ENCODE results near the gene UNC119. TPM values are rescaled to one million over a fixed set of nuclear protein-coding genes. Genes with fewer than 3 reads are reported as not detected.

UNC119 gene
- total RNA-seq: 10 to 100 TPM; 14.0 to 20.0 TPM
- polyA plus RNA-seq: 10 to 100 TPM; 16.0 to 16.2 TPM

DNA sequence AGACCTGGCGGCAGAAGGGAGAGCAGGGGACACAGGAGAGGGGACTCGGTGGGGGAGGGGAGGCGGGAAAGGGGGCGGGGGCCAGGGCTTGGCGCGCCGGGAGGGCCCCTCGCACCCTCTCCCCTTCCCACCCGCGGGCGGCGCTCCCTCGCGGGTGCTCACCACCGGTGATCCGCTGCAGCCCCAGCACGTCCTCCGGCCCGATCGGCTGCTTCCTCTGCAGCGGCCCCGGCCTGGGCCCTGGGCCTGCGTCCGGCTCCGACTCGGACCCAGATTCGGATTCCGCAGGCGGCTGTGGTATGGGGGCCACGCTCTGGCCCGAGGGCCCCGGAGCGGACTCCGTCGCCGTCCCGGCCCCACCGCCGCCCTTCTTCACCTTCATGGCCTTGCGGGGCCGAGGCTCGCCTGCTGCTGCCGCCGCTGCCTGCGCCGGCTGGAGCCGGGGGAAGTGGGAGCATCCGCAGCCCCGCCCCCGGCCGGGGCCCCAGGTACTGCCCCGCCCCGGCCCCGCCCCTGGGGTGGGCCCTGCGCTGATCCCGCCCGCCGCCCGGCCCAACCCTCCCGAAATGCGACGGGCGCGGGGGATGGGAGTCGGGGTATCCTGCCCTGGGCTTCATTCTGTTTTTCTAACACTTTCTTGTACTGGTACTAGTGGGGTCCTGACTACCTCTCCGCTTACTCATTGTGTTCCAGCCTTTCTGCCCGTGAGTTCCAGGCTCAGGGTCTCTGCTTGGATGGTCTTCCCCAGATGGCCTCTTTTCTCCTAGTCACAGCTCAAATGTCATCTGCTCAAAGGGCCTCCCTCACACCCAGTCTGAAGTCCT, at the start of gene UNC119:
TSS of gene UNC119 (minus strand) at position 449 of the 824 bp plus-strand sequence. CDS start at position 382, 67 bp downstream.
- Histone ChIP-seq H3K27ac (ENCODE audit: low read depth in 1 of 2, low read length in 2 of 2) (peak within 1 kb of the TSS; percentile 26 to 73), H3K4me1 (ENCODE audit: control insufficient read depth in 4 of 4, insufficient read depth in 4 of 4, low read length in 3 of 4) (peaks cover 4 to 25% (median 20%) of the 10 kb centered on the region in 4 donors), H3K36me3 (ENCODE audit: control insufficient read depth in 4 of 4, insufficient read depth in 3 of 4, low read depth in 1 of 4, low read length in 3 of 4) (peaks cover 8 to 31% (median 23%) of the 10 kb centered on the region in 4 donors), H3K27me3 (ENCODE audit: control insufficient read depth in 4 of 4, insufficient read depth in 4 of 4, low read length in 3 of 4) (no peaks in the 10 kb centered on the region), H3K9ac (ENCODE audit: low read depth in 1 of 2, low read length in 2 of 2) (no peak within 1 kb of the TSS), H3K4me3 (ENCODE audit: low read depth in 1 of 3, low read length in 3 of 3) (peak within 1 kb of the TSS; percentile 30 to 77 (median 65)), H3K9me3 (ENCODE audit: control insufficient read depth in 4 of 4, low read length in 3 of 4) (no peaks in the 10 kb centered on the region)
- DNase-seq (ENCODE audit: low spot score): peak; percentile 84
- TF ChIP-seq RAD21 (IDR thresholded peaks at IDR 0.05): no peak
- no peak for TF ChIP-seq CTCF (IDR thresholded peaks at IDR 0.05; ENCODE audit: low read depth, low read length, missing input control)
- TF ChIP-seq, protein P1, sequence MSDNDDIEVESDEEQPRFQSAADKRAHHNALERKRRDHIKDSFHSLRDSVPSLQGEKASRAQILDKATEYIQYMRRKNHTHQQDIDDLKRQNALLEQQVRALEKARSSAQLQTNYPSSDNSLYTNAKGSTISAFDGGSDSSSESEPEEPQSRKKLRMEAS (IDR thresholded peaks at IDR 0.05): no peak
- no peak for TF ChIP-seq ZBTB33 (IDR thresholded peaks at IDR 0.05)
- TF ChIP-seq SP1 (IDR thresholded peaks at IDR 0.05): no peak
- WGBS: 3% methylated on average over 67 of the region's 67 CpGs

GRCh38 chr17:28599311-28600184, 47.1 kb upstream of the UNC119 start:
- H3K4me1 ChIP-seq (ENCODE audit: control insufficient read depth in 4 of 4, insufficient read depth in 4 of 4, low read length in 3 of 4): peaks cover 6 to 25% (median 17%) of the 10 kb centered on the region in 4 donors
- H3K9ac ChIP-seq (ENCODE audit: low read depth in 1 of 2, low read length in 2 of 2): peak overlapping the region; percentile 83 to 88
- peak; percentile 64 for DNase-seq (ENCODE audit: low spot score)
- WGBS: 10% methylated on average over 40 of the region's 40 CpGs
- H3K27ac ChIP-seq (ENCODE audit: low read depth in 1 of 2, low read length in 2 of 2): peak overlapping the region; percentile 94 to 97
- H3K36me3 ChIP-seq (ENCODE audit: control insufficient read depth in 4 of 4, insufficient read depth in 3 of 4, low read depth in 1 of 4, low read length in 3 of 4): no peaks in the 10 kb centered on the region
- no peaks in the 10 kb centered on the region for H3K27me3 ChIP-seq (ENCODE audit: control insufficient read depth in 4 of 4, insufficient read depth in 4 of 4, low read length in 3 of 4)
- no peaks in the 10 kb centered on the region for H3K9me3 ChIP-seq (ENCODE audit: control insufficient read depth in 4 of 4, low read length in 3 of 4)
- H3K4me3 ChIP-seq (ENCODE audit: low read depth in 1 of 3, low read length in 3 of 3): peak overlapping the region; percentile 61 to 85 (median 76)
- no peak for TF ChIP-seq JUND (IDR thresholded peaks at IDR 0.05)
- TF ChIP-seq FOXA2 (IDR thresholded peaks at IDR 0.05): no peak
- TF ChIP-seq, protein P1 (IDR thresholded peaks at IDR 0.05): no peak
- no peak for TF ChIP-seq ZBTB33 (IDR thresholded peaks at IDR 0.05)
- peak in 1 of 2 donors; percentile 1 for TF ChIP-seq GABPA (IDR thresholded peaks at IDR 0.05 in 1 of 2, conservative IDR thresholded peaks at IDR 0.05 in 1 of 2)
- TF ChIP-seq YY1 (IDR thresholded peaks at IDR 0.05): peak; percentile 27
- TF ChIP-seq EGR1 (IDR thresholded peaks at IDR 0.05; ENCODE audit: low read depth in 2 of 2): no peak
- peak in 1 of 2 donors; percentile 4 for TF ChIP-seq RAD21 (IDR thresholded peaks at IDR 0.05)
- no peak for TF ChIP-seq HNF4A (conservative IDR thresholded peaks at IDR 0.05)
- TF ChIP-seq SP1 (IDR thresholded peaks at IDR 0.05): no peak
- no peak for TF ChIP-seq CTCF (IDR thresholded peaks at IDR 0.05; ENCODE audit: low read depth, low read length, missing input control)
- TF ChIP-seq, protein P2, sequence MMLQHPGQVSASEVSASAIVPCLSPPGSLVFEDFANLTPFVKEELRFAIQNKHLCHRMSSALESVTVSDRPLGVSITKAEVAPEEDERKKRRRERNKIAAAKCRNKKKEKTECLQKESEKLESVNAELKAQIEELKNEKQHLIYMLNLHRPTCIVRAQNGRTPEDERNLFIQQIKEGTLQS (IDR thresholded peaks at IDR 0.05): no peak
- no peak for TF ChIP-seq FOXA1 (IDR thresholded peaks at IDR 0.05)
- TF ChIP-seq, protein P3, sequence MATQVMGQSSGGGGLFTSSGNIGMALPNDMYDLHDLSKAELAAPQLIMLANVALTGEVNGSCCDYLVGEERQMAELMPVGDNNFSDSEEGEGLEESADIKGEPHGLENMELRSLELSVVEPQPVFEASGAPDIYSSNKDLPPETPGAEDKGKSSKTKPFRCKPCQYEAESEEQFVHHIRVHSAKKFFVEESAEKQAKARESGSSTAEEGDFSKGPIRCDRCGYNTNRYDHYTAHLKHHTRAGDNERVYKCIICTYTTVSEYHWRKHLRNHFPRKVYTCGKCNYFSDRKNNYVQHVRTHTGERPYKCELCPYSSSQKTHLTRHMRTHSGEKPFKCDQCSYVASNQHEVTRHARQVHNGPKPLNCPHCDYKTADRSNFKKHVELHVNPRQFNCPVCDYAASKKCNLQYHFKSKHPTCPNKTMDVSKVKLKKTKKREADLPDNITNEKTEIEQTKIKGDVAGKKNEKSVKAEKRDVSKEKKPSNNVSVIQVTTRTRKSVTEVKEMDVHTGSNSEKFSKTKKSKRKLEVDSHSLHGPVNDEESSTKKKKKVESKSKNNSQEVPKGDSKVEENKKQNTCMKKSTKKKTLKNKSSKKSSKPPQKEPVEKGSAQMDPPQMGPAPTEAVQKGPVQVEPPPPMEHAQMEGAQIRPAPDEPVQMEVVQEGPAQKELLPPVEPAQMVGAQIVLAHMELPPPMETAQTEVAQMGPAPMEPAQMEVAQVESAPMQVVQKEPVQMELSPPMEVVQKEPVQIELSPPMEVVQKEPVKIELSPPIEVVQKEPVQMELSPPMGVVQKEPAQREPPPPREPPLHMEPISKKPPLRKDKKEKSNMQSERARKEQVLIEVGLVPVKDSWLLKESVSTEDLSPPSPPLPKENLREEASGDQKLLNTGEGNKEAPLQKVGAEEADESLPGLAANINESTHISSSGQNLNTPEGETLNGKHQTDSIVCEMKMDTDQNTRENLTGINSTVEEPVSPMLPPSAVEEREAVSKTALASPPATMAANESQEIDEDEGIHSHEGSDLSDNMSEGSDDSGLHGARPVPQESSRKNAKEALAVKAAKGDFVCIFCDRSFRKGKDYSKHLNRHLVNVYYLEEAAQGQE (IDR thresholded peaks at IDR 0.05): no peak
